Suprapubic skin (tissue), 4 donors: ENCODE data around the gene FHIP1A.

Source experiments
- CTCF ChIP-seq, 2 donors: fragments of 200-600 bp in 1 of 2; fragments of 450-650 bp in 1 of 2; sonication (generic) in 1 of 2; IDR thresholded peaks; one replicate each; pipeline ENCODE4 v1.5.1; 2016 to 2019; ENCODE audit warnings: antibody characterized with exemption in 2 of 2, mild to moderate bottlenecking in 1 of 2, moderate library complexity in 1 of 2
- EP300 ChIP-seq: sonication (generic); formaldehyde crosslinking; IDR thresholded peaks from one replicate; pipeline ENCODE4 v1.6.1; 2017; ENCODE audit warnings: antibody characterized with exemption
- POLR2A ChIP-seq, 2 donors: fragments of 450-650 bp; IDR thresholded peaks; one replicate each; pipeline ENCODE4 v1.6.1; 2017; ENCODE audit warnings: antibody characterized with exemption in 2 of 2, mild to moderate bottlenecking in 2 of 2, moderate library complexity in 2 of 2
- POLR2AphosphoS5 ChIP-seq, 3 donors: sonication (generic); formaldehyde crosslinking; IDR thresholded peaks; one replicate each; pipeline ENCODE4 v1.6.1; 2017; ENCODE audit warnings: antibody characterized with exemption in 3 of 3

- TF ChIP-seq EP300 (no peak), POLR2AphosphoS5 (IDR thresholded peaks at IDR 0.05) (no peak), CTCF (IDR thresholded peaks at IDR 0.05) (no peak), POLR2A (IDR thresholded peaks at IDR 0.05) (no peak)
Observed at GRCh38 chr4:151429957-151430570, 21.1 kb downstream of the FHIP1A start.
